GM12891 (cell line): Measurements from ENCODE around the gene CC2D1B.

Source experiments
- DNase-seq: peaks from one replicate; pipeline ENCODE4 v3.0.0; 2011; ENCODE audit warnings: low spot score; ENCODE audit not compliant: insufficient read length
- FAIRE-seq: peaks from 2 replicates; lab custom pipeline; 2011; peaks lifted over from hg19 to GRCh38; lab: Jason Lieb, UNC
- PAX5 ChIP-seq: IDR thresholded peaks from 2 replicates; pipeline ENCODE4 v1.6.1; 2011; ENCODE audit warnings: low read length, moderate library complexity, mild to moderate bottlenecking; ENCODE audit not compliant: insufficient read depth, severe bottlenecking
- POLR2A ChIP-seq: IDR thresholded peaks from 2 replicates; pipeline ENCODE4 v1.6.1; 2011; ENCODE audit warnings: low read depth, low read length, control low read depth
- POLR2AphosphoS5 ChIP-seq: IDR thresholded peaks from 2 replicates; pipeline ENCODE4 v1.6.1; 2011; ENCODE audit warnings: low read depth, low read length, control low read depth
- POU2F2 ChIP-seq: IDR thresholded peaks from 2 replicates; pipeline ENCODE4 v1.6.1; 2011; ENCODE audit warnings: low read depth, mild to moderate bottlenecking, control low read depth, low read length, moderate library complexity
- SPI1 ChIP-seq: IDR thresholded peaks from 2 replicates; pipeline ENCODE4 v1.6.1; 2011; ENCODE audit warnings: low read depth, low read length, control low read depth
- TAF1 ChIP-seq: IDR thresholded peaks from 2 replicates; pipeline ENCODE4 v1.6.1; 2011; ENCODE audit warnings: low read depth, low read length, control low read depth

CC2D1B gene

GRCh38 chr1:52306227-52307006 lies 59.6 kb downstream of the CC2D1B start:
- no peak for TF ChIP-seq TAF1
- TF ChIP-seq POLR2A, result no peak
- no peak for TF ChIP-seq PAX5
- TF ChIP-seq POU2F2, result no peak
- no peak for TF ChIP-seq POLR2AphosphoS5
- no peak for TF ChIP-seq SPI1
- no peak for FAIRE-seq
- no peak for DNase-seq

GRCh38 chr1:52305417-52306226 lies 60.4 kb downstream of the CC2D1B start:
- no peak for FAIRE-seq
- TF ChIP-seq POLR2A (no peak), PAX5 (no peak), TAF1 (no peak), SPI1 (no peak), POLR2AphosphoS5 (no peak), POU2F2 (no peak)
- no peak for DNase-seq
